ENCODE data around the gene COL25A1. TPM values are rescaled to one million over a fixed set of nuclear protein-coding genes. Genes with fewer than 3 reads are reported as not detected.

The COL25A1 gene
- total RNA-seq, 1 experiment from 2014 or later, result not detected

GRCh38 chr4:108919226-108919893 lies 383.1 kb downstream of the COL25A1 start:
- intact Hi-C loops (cut with micrococcal nuclease), result no loop called here
- Histone ChIP-seq H3K27ac (ENCODE audit: low read depth, low read length) (no peak overlapping the region), H4K20me1 (ENCODE audit: insufficient read depth) (no peaks in the 10 kb centered on the region), H3K4me2 (ENCODE audit: low read length) (no peak overlapping the region), H3K9ac (ENCODE audit: low read length) (no peak overlapping the region), H2AFZ (ENCODE audit: low read depth, low read length, poor library complexity, severe bottlenecking) (no peak overlapping the region), H3K9me3 (ENCODE audit: control insufficient read depth in 1 of 2, insufficient read depth in 1 of 2, low read depth in 1 of 2, low read length in 2 of 2) (no peaks in the 10 kb centered on the region), H3K9me2 (ENCODE audit: insufficient read depth) (no peaks in the 10 kb centered on the region), H3K4me1 (ENCODE audit: control insufficient read depth in 1 of 2, insufficient read depth in 2 of 2, low read length in 2 of 2) (no peaks in the 10 kb centered on the region), H3K79me2 (ENCODE audit: insufficient read depth, low read length) (no peaks in the 10 kb centered on the region), H3K36me3 (ENCODE audit: control insufficient read depth in 1 of 2, insufficient read depth in 2 of 2, low read length in 2 of 2) (no peaks in the 10 kb centered on the region), H3K27me3 (ENCODE audit: insufficient read depth, low read length) (peaks cover 62% of the 10 kb centered on the region), H3K4me3 (replicated peaks in 1 of 2; ENCODE audit: low read depth in 1 of 2, low read length in 2 of 2) (no peak overlapping the region)
- TF ChIP-seq SIN3A (IDR thresholded peaks at IDR 0.05; ENCODE audit: low read depth), result no peak
- TF ChIP-seq ZFX (IDR thresholded peaks at IDR 0.05), result no peak
- no peak for TF ChIP-seq ZNF274 (IDR thresholded peaks at IDR 0.05; ENCODE audit: low read depth, low read length)
- no peak for TF ChIP-seq ZBTB33 (IDR thresholded peaks at IDR 0.05; ENCODE audit: extremely low read depth, insufficient replicate concordance, low read length)
- TF ChIP-seq CTCF (IDR thresholded peaks at IDR 0.05 in 2 of 3, conservative IDR thresholded peaks at IDR 0.05 in 1 of 3; ENCODE audit: borderline replicate concordance in 1 of 3, insufficient read depth in 1 of 3, low read depth in 2 of 3, low read length in 2 of 3), result no peak
- TF ChIP-seq POLR2A (IDR thresholded peaks at IDR 0.05; ENCODE audit: borderline replicate concordance, extremely low read depth, insufficient read depth, insufficient read length), result no peak
- CTCF ChIA-PET, result no interaction called here
- DNase-seq (ENCODE audit: low read depth, low spot score), result no peak
- no peak for ATAC-seq
- RAD21 ChIA-PET (ENCODE audit: low non-redundant PET in 1 of 2, low total read pairs in 2 of 2, uncharacterized antibody in 2 of 2, unreplicated experiment in 2 of 2), result no interaction called here
- no TSS peak for BruUV-seq (replicated peaks)
- POLR2A ChIA-PET, result no interaction called here
